DOHH2 (cell line): ENCODE results near the gene UPF1.

Experiments used
- EZH2phosphoT487 ChIP-seq: fragments of 200-600 bp; sonication (generic); IDR thresholded peaks from 2 replicates; pipeline ENCODE4 v1.6.1; 2017; ENCODE audit warnings: borderline replicate concordance, mild to moderate bottlenecking, antibody characterized with exemption, low read length, moderate library complexity, mixed read lengths
- TF ChIP-seq, protein P1 (sequence below): fragments of 200-600 bp; sonication (generic); IDR thresholded peaks from one replicate; pipeline ENCODE4 v1.5.1; 2014; ENCODE audit warnings: antibody characterized with exemption, mild to moderate bottlenecking, low read depth, low read length; ENCODE audit not compliant: poor library complexity, severe bottlenecking

DNA sequence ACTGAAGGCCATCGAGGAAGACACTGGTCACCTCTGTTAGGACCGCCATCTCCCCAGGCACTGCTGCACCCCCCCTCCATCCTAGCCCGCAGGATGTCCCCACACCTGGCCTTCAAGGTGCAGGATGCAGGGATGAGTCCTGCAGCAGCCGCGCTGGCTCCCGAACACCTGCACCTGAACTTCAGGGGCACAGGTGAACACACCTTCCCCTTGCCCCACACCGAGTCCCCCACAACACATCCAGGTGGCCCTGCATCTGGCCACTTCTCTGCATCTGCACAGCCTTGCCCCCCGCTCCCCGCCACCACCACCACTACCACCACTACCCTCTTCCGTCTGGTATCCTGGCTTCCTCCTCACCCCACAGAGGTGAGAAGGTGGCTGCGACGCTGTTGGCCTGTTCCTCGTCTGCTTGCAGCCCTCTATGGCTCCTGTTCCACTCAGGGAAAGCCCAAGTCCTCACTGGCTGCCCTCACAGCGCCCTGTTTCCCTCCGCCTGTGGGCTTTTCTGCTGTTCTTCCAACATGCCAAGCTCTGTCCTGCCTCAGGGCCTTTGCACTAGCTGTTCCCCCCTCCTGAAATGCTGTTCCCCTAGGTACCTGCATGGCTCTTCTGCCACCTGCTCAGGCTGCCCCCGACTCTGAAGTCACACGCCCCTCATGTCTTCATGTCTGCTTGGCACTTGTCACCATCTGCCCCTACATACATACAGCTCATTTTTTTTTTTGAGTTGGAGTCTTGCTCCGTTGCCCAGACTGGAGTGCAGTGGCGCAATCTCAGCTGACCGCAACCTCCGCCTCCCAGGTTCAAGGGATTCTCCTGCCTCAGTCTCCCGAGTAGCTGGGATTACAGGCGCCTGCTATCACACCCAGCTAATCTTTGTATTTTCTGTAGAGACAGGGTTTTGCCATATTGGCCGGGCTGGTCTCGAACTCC is 65.6 kb downstream of the UPF1 start:
- TF ChIP-seq EZH2phosphoT487: no peak
- TF ChIP-seq, protein P1, sequence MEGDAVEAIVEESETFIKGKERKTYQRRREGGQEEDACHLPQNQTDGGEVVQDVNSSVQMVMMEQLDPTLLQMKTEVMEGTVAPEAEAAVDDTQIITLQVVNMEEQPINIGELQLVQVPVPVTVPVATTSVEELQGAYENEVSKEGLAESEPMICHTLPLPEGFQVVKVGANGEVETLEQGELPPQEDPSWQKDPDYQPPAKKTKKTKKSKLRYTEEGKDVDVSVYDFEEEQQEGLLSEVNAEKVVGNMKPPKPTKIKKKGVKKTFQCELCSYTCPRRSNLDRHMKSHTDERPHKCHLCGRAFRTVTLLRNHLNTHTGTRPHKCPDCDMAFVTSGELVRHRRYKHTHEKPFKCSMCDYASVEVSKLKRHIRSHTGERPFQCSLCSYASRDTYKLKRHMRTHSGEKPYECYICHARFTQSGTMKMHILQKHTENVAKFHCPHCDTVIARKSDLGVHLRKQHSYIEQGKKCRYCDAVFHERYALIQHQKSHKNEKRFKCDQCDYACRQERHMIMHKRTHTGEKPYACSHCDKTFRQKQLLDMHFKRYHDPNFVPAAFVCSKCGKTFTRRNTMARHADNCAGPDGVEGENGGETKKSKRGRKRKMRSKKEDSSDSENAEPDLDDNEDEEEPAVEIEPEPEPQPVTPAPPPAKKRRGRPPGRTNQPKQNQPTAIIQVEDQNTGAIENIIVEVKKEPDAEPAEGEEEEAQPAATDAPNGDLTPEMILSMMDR: no peak
